ENCODE results near the gene FAM222B.

The FAM222B gene

DNA sequence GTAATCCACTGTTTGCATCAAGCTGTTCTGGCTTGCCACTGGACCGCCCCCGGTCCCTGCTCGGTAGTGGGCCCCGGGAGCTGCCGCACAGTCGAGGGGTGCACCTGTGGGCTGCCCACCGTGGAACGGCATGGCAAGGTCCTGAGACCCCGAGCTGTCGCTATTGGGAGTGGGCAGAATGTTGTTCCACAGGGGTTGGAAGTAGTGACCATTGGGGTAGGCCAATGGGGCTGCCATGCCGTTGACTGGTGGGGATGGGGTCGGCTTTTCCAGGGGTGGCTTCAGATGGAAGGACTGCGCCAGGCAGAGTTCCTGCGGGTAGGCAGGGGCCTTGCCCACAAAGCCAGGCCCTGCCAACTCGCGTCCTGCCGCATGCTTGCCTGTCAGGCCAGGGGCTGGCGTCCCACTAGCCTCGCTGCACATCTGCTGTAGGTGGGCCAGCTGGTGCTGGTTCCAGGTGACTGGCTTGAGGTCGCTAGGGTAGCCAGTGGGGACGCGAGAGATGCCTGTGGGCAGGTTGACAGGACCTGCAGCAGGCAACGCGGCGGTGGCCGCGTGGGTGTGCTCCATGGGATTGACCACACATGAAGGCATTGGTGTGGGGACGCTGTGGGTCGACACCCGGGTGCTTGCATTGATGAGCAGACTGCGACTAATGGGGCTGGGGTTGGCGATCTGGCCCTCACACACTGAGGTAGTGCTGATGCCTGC is 84.0 kb downstream of the FAM222B start:
- TF ChIP-seq FOXP2 (optimal IDR thresholded peaks at IDR 0.05; ENCODE audit: control extremely low read depth, extremely low read length, insufficient read depth) = no peak
- TF ChIP-seq EZH2 (IDR thresholded peaks at IDR 0.05) = no peak
- TF ChIP-seq POLR2AphosphoS5 (IDR thresholded peaks at IDR 0.05; ENCODE audit: borderline replicate concordance, low read depth, low read length) = no peak
- H3K9ac ChIP-seq (ENCODE audit: insufficient read length) = no peak overlapping the region
- DNase-seq (ENCODE audit: low read depth, low spot score) = no peak
- H3K4me3 ChIP-seq = no peak overlapping the region
- H3K27ac ChIP-seq = no peak overlapping the region
- peaks cover 23% of the 10 kb centered on the region; the same call in 1 of the 2 replicates for H3K36me3 ChIP-seq (ENCODE audit: insufficient read depth, low read length)
- no peaks in the 10 kb centered on the region for H3K9me3 ChIP-seq (ENCODE audit: low read depth, low read length)

DNA sequence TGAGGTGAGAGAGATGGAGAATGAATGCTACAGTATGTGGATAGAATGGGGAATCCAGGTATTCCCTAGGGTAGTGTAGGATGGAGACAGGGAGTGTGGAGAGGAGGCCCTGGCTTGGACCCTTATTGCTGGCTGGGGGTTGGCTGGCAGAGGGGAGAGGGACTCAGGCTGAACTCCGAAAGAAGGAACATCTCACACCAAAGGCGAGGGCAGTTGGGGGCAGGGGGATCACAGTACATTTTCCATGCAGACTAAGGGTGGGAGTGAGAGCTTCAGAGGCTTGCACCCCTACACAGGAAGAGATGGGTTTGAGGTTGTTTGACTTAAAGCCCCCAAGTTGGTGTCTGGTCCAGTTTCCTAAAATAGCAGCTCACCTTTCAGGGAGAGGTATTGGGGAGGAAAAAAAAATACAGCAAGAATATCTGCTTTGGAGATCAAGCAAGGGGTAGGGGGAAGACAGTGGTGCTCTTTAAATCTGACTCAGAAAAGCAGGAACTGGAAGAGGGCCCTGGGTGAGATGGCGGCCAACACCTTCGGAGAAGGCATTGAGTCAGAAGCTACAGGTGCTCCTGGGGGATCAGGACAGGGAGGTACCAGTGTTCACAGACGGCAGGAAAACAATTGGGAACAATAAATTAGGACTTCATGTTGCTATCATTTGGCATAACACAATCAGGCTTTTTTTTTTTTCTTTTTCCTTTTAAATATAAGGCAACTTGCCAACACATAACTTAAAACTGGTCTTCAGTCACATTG is 86.4 kb downstream of the FAM222B start:
- Histone ChIP-seq H3K4me3 (no peak overlapping the region), H3K9me3 (ENCODE audit: low read depth, low read length) (no peaks in the 10 kb centered on the region), H3K27ac (peak overlapping the region; percentile 49; the same call in 1 of the 2 replicates), H3K36me3 (ENCODE audit: insufficient read depth, low read length) (peaks cover 27% of the 10 kb centered on the region; the same call in 1 of the 2 replicates), H3K9ac (ENCODE audit: insufficient read length) (no peak overlapping the region)
- TF ChIP-seq FOXP2 (optimal IDR thresholded peaks at IDR 0.05; ENCODE audit: control extremely low read depth, extremely low read length, insufficient read depth) = no peak
- TF ChIP-seq EZH2 (IDR thresholded peaks at IDR 0.05) = no peak
- no peak for TF ChIP-seq POLR2AphosphoS5 (IDR thresholded peaks at IDR 0.05; ENCODE audit: borderline replicate concordance, low read depth, low read length)
- no peak for DNase-seq (ENCODE audit: low read depth, low spot score)

DNA sequence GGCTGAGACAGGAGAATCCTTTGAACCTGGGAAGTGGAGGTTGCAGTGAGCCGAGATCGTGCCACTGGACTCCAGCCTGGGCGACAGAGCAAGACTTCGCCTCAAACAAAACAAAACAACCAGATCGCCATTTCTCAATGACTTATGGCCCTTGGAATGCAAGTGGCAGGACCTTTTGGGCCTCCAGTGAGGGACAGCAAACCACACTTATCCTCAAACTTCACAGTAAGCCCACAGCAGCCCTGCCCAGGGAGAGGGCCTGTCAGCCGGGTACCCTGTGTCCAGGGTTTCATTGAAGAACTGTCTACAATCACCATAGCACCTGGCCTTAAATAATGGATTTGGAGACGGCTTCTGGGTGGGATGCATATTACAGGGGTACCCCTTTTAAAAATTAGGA is 87.1 kb downstream of the FAM222B start:
- H3K9ac ChIP-seq (ENCODE audit: insufficient read length) = no peak overlapping the region
- no peaks in the 10 kb centered on the region for H3K9me3 ChIP-seq (ENCODE audit: low read depth, low read length)
- H3K36me3 ChIP-seq (ENCODE audit: insufficient read depth, low read length) = peaks cover 32% of the 10 kb centered on the region
- H3K4me3 ChIP-seq = no peak overlapping the region
- no peak overlapping the region for H3K27ac ChIP-seq
- TF ChIP-seq EZH2 (IDR thresholded peaks at IDR 0.05) = no peak
- TF ChIP-seq POLR2AphosphoS5 (IDR thresholded peaks at IDR 0.05; ENCODE audit: borderline replicate concordance, low read depth, low read length) = no peak
- TF ChIP-seq FOXP2 (optimal IDR thresholded peaks at IDR 0.05; ENCODE audit: control extremely low read depth, extremely low read length, insufficient read depth) = no peak
- no peak for DNase-seq (ENCODE audit: low read depth, low spot score)

DNA sequence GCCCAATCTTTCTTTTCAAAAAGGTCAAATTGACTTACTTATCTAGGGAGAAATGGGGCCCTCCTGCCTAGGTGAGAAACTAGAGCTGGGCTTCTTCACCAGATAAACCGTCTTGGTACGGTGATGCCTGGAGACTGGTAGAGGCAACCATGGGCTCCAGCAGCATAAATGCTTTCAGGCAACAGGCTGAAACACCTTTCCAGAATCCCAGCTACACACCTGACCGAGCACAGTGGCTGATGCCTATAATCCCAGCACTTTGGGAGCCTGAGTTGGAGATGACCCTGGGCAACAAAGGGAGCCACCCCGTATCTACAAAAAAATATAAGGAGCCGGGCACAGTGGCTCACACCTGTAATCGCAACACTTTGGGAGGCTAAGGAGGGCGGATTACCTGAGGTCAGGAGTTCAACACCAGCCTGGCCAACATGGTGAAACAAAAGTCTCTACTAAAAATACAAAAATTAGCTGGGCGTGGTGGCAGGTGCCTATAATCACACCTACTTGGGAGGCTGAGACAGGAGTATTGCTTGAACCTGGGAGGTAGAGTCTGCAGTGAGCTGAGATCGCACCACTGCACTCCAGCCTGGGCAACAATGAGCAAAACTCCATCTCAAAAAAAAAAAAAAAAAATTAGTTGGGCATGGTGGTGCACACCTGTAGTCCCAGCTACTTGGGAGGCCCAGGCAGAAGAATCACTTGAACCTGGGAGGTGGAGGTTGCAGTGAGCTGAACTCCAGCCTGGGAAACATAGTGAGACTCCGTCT is 90.8 kb downstream of the FAM222B start:
- H3K9me3 ChIP-seq (ENCODE audit: low read depth, low read length) = no peaks in the 10 kb centered on the region
- TF ChIP-seq FOXP2 (optimal IDR thresholded peaks at IDR 0.05; ENCODE audit: control extremely low read depth, extremely low read length, insufficient read depth) (no peak), EZH2 (IDR thresholded peaks at IDR 0.05) (no peak), POLR2AphosphoS5 (IDR thresholded peaks at IDR 0.05; ENCODE audit: borderline replicate concordance, low read depth, low read length) (no peak)
- no peak overlapping the region for H3K27ac ChIP-seq
- H3K36me3 ChIP-seq (ENCODE audit: insufficient read depth, low read length) = peaks cover 50% of the 10 kb centered on the region
- H3K9ac ChIP-seq (ENCODE audit: insufficient read length) = no peak overlapping the region
- no peak overlapping the region for H3K4me3 ChIP-seq
- DNase-seq (ENCODE audit: low read depth, low spot score) = no peak

DNA sequence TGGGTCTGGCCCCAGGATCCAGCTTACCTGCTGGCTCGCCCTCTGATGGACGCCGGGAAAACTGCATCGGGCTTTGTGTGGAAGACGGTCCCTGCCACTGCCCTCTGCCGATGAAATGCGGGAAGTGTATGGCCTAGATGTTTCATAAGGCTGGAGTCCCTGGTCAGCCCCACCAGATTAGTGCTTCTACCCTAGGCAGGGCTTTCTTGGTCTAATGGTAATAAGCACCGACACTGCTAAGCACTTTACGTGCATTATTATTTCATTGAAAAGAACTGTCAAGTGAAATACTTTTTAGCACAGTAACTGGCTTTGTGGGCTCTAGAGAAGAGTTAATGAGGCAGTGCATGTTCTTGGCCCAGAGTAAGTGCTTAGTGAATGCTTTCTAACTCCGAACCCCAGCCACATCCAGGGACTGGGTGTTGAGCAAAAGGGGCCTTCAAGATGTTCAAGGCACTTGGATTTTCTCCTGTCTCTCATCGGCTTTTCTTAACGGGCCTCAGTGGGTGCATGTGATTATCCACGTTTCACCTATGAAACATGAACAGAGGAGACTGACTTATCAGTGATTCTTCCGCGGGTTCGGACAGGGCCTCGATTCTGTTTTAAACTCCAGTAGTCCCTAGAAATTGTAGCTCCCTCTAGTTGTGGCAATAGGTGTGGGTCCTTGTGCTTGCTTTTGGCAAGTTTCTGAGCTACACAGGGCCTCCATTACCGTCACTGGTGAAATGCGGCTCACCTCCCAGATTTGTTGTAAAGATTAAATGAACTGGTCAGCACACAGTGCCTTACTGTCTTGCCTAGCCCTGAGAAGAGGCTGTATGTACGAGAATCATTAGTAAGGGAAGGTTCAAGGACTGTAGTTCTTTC is 92.2 kb downstream of the FAM222B start:
- TF ChIP-seq EZH2 (IDR thresholded peaks at IDR 0.05) (no peak), POLR2AphosphoS5 (IDR thresholded peaks at IDR 0.05; ENCODE audit: borderline replicate concordance, low read depth, low read length) (peak; percentile 21)
- Histone ChIP-seq H3K9ac (ENCODE audit: insufficient read length) (no peak overlapping the region), H3K4me3 (no peak overlapping the region), H3K27ac (peak overlapping the region; percentile 66), H3K36me3 (ENCODE audit: insufficient read depth, low read length) (peaks cover 60% of the 10 kb centered on the region), H3K9me3 (ENCODE audit: low read depth, low read length) (no peaks in the 10 kb centered on the region)
- no peak for DNase-seq (ENCODE audit: low read depth, low spot score)

DNA sequence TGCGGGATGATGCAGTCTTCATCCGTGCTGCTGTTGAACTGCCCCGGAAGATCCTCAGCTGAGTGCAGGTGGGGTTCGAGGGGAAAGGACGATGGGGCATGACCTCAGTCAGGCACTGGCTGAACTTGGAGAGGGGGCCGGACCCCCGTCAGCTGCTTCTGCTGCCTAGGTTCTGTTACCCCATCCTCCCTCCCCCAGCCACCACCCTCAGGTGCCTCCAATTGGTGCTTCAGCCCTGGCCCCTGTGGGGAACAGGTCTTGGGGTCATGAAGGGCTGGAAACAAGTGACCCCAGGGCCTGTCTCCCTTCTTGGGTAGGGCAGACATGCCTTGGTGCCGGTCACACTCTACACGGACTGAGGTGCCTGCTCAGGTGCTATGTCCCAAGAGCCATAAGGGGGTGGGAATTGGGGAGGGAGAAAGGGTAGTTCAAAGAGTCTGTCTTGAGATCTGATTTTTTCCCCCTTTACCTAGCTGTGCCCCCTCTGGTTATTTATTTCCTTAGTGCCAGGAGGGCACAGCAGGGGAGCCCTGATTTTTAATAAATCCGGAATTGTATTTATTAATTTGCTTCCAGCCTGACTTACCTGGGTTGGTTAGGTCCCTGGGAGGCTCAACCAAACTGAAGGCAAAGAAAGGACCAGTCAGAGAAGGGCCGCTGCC is 92.9 kb downstream of the FAM222B start:
- Histone ChIP-seq H3K27ac (0 out of 2 replicates have a peak overlapping the region, but pooled peaks have one; percentile 57), H3K9me3 (ENCODE audit: low read depth, low read length) (no peaks in the 10 kb centered on the region), H3K36me3 (ENCODE audit: insufficient read depth, low read length) (peaks cover 60% of the 10 kb centered on the region), H3K4me3 (no peak overlapping the region), H3K9ac (ENCODE audit: insufficient read length) (no peak overlapping the region)
- TF ChIP-seq EZH2 (IDR thresholded peaks at IDR 0.05) (no peak), FOXP2 (optimal IDR thresholded peaks at IDR 0.05; ENCODE audit: control extremely low read depth, extremely low read length, insufficient read depth) (no peak)
- no peak for DNase-seq (ENCODE audit: low read depth, low spot score)

DNA sequence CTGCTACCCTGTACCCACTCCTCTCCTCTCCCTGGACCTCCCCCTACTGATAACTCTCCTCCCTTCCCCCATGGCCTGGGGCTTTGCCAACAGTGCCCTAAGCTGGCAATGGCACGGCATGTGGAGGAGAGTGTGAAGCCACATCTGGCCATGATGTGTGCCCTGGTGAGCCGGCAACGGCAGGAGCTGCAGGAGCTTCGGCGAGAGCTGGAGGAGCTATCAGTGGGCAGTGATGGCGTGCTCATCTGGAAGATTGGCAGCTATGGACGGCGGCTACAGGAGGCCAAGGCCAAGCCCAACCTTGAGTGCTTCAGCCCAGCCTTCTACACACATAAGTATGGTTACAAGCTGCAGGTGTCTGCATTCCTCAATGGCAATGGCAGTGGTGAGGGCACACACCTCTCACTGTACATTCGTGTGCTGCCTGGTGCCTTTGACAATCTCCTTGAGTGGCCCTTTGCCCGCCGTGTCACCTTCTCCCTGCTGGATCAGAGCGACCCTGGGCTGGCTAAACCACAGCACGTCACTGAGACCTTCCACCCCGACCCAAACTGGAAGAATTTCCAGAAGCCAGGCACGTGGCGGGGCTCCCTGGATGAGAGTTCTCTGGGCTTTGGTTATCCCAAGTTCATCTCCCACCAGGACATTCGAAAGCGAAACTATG is 93.6 kb downstream of the FAM222B start:
- peaks cover 60% of the 10 kb centered on the region for H3K36me3 ChIP-seq (ENCODE audit: insufficient read depth, low read length)
- TF ChIP-seq EZH2 (IDR thresholded peaks at IDR 0.05) (no peak), FOXP2 (optimal IDR thresholded peaks at IDR 0.05; ENCODE audit: control extremely low read depth, extremely low read length, insufficient read depth) (no peak), POLR2AphosphoS5 (IDR thresholded peaks at IDR 0.05; ENCODE audit: borderline replicate concordance, low read depth, low read length) (no peak)
- peak overlapping the region; percentile 59; the same call in 1 of the 2 replicates for H3K27ac ChIP-seq

More for the DNA sequence above, 93.6 kb downstream of the FAM222B start:
- H3K4me3 ChIP-seq = no peak overlapping the region
- no peak overlapping the region for H3K9ac ChIP-seq (ENCODE audit: insufficient read length)
- no peaks in the 10 kb centered on the region for H3K9me3 ChIP-seq (ENCODE audit: low read depth, low read length)
- DNase-seq (ENCODE audit: low read depth, low spot score) = no peak
